HG03575 (cell line): ENCODE data around the gene METAP1D.

Source experiments
- ATAC-seq: cut with Tn5 transposase; IDR thresholded peaks from one replicate; pipeline ENCODE4 v1.9.1; 2021; ENCODE audit not compliant: unreplicated experiment, insufficient number of reproducible peaks, low FRiP score; ENCODE audit errors: extremely low read depth

METAP1D gene

GRCh38 chr2:172070936-172071335 is 71.2 kb downstream of the METAP1D start:
- ATAC-seq = no peak

DNA sequence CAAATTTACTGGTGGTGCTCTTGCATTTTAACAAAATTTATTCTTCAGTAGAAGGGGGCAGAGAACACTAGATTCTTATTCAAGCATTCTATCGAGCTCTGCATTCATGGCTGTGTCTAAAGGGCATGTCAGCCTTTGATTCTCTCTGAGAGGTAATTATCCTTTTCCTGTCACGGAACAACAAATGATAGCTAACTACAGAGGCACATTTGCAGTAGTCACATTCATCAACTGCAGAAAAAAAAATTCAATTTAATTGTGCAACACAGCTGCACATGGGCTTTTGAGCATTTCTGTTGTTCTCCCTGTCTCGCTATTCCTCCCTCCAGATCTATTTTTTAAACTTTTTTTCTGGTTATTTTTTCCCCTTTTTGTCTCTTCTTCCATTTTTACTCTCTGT is 72.5 kb downstream of the METAP1D start:
- no peak for ATAC-seq

DNA sequence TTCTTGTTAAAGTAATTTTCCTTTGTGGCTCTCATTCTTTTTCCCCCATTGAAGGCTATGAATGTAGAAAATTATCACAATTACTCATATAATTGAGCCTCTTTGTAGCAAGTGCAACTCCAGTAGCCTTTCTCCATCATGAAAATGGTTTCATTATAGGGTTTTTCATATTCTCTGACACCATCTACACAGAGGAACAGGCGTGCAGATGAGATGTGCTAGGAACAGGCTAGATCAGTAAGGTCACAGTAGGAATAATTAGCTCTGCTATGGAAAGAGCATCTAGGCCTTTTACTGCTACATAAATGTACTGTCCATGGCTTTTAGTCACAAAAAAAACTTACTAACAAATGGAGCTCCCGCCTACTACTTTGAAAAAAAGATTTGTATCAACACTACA is 73.0 kb downstream of the METAP1D start:
- no peak for ATAC-seq

GRCh38 chr2:172073518-172073917 is 73.8 kb downstream of the METAP1D start:
- no peak for ATAC-seq

GRCh38 chr2:172074254-172074653 is 74.5 kb downstream of the METAP1D start:
- no peak for ATAC-seq

GRCh38 chr2:172079416-172079815 is 79.7 kb downstream of the METAP1D start:
- ATAC-seq = no peak

- no peak for ATAC-seq
Measured at GRCh38 chr2:172079838-172080640, 80.3 kb downstream of the METAP1D start.

GRCh38 chr2:172080641-172081220 is 81.0 kb downstream of the METAP1D start:
- ATAC-seq = no peak

DNA sequence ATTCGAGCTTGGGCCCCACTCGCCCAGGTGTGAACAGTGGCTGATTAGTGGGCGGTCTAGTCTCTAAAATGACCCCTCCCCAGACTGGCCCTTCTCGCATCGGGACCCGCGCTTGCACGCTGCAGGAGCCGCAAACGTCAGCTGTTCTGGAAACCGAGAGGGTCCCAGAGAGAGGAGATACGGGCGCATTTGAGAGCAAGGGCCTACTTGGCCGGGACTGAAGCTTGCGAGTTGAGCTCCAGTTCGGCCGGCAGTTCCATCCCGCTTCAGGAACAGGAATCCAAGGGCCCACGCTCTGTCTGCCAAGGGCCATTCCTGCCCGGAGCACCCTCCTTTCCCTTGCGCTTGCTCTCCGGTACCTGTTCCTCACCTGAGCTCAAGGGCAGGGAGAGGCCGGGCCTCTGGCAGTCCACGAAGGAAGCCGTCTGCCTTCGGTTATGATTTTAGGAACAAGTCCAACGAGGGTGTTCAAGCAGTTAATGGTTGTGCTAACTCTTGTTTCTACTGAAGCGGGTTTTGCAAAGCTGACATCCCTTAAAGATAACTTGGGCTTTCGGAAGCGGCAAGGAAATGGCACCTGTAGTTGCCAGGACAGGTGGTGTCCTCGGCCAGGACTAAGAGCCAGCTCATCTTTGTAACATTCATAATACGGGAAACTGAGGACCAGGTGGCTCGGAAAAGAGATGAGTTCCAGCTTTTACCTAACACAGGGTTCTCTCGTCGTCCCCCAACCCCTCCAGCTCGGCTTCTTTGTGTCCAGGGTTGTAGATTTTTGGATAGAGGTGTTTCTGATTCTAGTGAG is 81.7 kb downstream of the METAP1D start:
- ATAC-seq = no peak

DNA sequence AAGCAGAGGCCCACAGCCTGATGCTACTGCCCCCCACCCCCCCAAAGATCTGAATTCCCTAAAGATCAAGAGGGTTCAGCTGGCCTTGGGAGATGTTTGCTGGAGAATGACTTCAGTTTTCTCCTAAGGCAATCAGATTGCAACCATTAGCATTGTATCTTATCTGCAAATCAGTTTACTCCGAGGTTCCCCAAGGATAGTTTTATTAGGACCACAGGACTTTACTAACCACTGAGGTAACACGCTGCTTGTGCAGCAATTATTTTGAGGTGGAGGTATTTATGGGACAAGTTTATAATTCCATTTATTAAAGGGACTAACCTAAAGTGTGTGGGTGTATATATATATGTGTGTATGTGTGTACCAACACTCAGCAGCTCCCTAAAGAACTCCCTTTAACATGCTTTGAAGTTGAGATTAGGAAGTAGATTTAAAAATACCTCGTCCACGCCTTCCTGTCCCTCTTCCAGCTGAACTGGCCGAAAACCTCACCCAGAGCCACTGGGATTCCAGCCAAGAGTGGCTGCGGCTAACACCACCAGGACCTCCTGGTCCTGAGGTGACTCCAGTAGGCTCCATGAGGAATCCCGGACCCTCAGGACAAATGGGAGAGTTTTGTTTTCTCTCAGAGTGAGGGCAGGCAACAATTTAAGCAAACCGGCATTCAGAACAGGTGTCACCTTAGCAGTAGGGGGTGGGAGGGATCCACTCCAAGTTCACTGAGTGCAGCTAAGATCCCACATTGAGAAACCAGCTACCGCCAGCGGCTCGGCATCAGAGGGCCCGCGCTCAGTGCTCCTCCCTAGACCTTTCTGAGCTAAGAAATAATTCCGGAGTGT is 82.6 kb downstream of the METAP1D start:
- ATAC-seq = no peak

DNA sequence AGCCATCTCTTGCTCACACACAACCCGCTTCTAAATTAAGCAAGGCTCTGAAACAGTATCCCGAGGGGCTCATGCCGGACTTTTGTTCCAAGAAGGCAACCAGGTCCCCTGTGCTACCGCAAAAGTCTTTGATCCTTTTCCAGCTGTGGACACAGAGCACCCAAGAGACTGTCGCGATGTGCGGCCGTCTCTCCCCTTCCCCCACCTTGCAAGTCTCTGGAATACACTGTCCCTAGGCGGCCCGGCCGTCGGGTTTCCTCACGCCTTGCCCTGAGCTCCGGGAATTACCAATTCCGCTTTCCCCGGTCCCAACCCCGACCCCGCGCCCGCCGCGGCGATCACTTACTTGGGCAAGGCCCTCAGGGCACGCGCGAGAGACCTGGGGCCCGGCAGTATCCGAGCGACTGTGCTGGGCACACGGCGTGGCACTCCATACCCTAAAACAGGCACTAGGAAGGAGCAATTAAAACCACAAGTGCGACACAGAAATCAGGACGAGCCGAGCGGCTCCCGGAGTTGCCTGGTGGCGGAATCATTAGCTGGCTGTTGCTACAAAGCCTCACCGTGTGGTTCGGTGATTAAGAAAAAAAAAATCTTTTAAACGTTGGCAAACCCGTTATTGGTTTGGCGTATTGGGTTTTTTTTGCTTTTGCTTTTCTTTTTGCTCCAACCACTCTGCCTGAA is 83.3 kb downstream of the METAP1D start:
- ATAC-seq = no peak

DNA sequence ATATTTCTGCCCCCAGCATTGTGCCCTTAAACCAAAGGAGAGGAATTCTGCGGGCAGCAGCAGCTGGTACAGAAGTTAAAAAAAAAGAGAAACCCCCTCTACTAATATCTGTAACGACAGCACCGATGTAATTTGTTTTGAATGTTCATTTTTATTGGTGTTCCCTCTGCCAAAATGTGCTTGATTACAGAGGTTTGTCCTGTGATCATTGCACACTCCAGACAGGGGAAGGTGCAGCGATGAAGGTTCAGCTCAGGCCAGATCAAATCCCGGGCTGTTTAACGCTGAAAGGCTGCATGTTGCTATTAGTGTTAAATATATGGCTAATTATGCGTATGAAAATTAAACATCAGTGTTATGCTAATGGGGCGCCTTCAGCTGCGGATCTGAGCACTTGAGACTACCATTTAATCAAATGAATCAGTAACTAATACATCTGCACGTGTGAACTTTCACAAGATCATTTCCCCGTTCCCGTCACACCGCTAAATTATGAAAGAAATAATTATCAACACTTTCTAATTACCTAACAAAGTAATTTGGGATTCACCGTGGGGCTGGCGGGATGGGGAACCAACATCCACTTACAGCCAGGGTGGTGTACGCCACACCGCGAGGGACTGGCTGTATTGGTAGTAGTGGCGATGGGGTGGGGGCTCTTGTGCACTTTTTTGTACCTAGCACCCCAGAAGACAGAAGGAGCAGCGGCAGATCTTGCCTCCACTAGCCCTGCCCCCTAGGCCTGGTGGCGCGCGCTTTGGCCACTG is 84.1 kb downstream of the METAP1D start:
- ATAC-seq = no peak

- ATAC-seq = no peak
Measured at GRCh38 chr2:172084395-172084644, 84.6 kb downstream of the METAP1D start.

DNA sequence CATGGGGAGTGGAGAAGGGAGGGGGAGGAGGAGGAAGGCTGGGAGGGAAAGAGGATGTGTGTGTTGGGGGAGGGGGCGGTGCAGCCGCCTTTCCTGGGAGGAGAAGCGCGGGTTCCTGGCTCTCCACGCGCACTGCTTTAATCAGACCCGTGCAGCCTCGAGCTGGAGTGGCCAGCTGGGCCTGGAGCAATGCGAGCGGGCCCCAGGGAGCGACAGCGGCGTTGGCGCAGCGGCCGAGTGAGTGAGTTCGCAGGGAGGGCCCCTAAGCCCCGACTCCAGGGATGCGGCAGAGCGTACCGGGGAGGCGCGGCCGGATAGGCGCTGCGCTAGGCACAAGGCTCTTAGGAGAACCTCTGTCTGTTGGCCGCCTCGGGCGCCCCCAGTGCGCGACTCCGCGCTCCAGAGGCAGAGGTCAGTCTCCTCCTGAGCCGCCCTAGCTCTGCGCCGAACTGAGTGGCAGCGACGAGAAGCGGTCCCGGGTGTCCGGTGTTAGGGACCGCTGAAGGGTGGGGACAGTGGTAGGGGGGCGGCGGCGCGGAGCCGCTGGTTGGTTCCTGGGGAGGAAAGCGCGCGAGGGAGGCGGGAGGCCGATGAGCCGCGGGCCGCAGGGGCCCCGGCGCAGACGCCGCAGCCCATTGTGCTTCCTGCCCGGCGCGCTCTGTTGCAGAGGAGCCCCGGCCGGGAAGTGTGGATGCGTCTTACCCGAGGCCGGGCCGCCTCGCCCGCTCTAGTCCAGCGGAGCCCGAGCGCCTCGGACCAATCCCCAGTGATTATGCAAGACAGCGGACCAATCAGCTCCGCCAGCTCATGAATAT is 85.1 kb downstream of the METAP1D start:
- ATAC-seq = no peak

GRCh38 chr2:172085460-172086159 is 85.9 kb downstream of the METAP1D start, which contains the start of gene DLX1:
TSS of gene DLX1 (plus strand) at chr2:172085507. CDS start at chr2:172085678, 171 bp downstream.
- ATAC-seq = no peak

DNA sequence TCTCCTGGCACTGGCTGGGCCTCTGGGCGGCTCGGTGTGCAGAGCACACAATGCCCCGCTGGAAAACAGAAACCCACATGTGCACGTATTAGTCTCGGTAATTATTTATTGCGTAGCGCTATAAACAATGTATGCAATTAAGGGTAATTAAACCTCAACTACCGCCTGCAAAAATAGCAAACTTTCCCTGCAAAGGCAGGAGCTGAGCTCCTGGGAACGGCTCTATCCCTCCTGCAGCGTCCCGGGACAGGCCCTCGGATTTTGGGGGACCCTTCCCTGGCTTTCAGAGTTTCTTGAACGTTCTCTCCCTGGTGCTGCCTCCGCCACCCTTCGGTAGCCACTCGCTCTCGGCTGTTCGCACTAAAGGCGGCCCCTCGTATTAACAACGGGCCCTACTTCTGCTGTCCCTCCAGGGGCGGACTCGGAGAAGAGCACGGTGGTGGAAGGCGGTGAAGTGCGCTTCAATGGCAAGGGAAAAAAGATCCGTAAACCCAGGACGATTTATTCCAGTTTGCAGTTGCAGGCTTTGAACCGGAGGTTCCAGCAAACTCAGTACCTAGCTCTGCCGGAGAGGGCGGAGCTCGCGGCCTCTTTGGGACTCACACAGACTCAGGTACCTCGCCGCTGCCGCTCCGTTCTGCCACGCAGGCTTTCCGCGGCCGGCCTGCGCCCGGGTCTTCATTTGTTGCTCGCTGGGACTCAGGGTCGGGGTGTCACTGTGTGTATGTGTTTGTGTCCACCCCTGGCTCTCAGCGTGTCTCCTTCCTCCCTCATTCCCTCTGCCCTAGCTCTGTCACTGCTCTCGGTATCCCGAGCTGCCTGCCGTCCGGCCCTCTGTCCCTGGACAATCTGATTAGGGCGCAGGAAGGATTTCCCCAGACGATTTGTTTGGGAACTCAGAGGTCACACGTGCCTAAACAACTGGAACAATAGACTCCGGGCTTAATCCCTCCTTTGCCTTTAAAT is 86.8 kb downstream of the METAP1D start:
- ATAC-seq = no peak
